ENCODE results near the gene GPR50.

GPR50 gene

GRCh38 chrX:151176231-151176750 is at the start of gene GPR50:
TSS of gene GPR50 (plus strand) at chrX:151176584. CDS start at chrX:151176722, 138 bp downstream.
- Histone ChIP-seq H3K9me3 (ENCODE audit: control insufficient read depth, low read depth, low read length) (peaks cover 9% of the 10 kb centered on the region), H3K27me3 (ENCODE audit: control insufficient read depth, insufficient read depth, low read length) (peaks cover 68% of the 10 kb centered on the region), H3K9ac (ENCODE audit: low read length) (no peak within 1 kb of the TSS), H3K4me1 (ENCODE audit: control insufficient read depth, low read depth, low read length) (peaks cover 4% of the 10 kb centered on the region), H3K4me3 (ENCODE audit: low read length) (peak within 1 kb of the TSS; percentile 52), H3K36me3 (ENCODE audit: control insufficient read depth, low read depth, low read length) (no peaks in the 10 kb centered on the region), H3K27ac (ENCODE audit: low read length) (no peak within 1 kb of the TSS)

DNA sequence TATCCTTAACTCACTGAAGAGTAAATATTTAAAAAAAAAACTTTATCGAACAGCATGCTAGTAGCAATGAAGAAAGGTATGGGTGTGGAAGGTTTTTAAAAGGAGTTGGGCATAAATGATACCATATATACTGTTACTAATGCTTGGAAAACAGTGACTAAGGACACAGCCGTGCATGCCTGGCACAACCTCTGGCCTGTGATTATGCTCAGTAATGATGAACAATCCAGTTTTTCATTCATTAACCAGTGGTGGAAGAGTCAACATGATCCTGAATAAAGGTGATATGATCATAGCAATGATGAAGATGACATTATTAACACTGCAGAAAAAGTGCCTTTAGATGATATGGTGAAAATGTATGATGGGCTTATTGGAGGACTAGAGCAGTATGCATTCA is 43.9 kb upstream of the GPR50 start:
- no peak overlapping the region for H3K9ac ChIP-seq (ENCODE audit: low read length)
- H3K27ac ChIP-seq (ENCODE audit: low read length) = no peak overlapping the region
- H3K4me3 ChIP-seq (ENCODE audit: low read length) = no peak overlapping the region
- no peaks in the 10 kb centered on the region for H3K4me1 ChIP-seq (ENCODE audit: control insufficient read depth, low read depth, low read length)
- H3K9me3 ChIP-seq (ENCODE audit: control insufficient read depth, low read depth, low read length) = peaks cover 32% of the 10 kb centered on the region
- no peaks in the 10 kb centered on the region for H3K27me3 ChIP-seq (ENCODE audit: control insufficient read depth, insufficient read depth, low read length)
- H3K36me3 ChIP-seq (ENCODE audit: control insufficient read depth, low read depth, low read length) = no peaks in the 10 kb centered on the region

DNA sequence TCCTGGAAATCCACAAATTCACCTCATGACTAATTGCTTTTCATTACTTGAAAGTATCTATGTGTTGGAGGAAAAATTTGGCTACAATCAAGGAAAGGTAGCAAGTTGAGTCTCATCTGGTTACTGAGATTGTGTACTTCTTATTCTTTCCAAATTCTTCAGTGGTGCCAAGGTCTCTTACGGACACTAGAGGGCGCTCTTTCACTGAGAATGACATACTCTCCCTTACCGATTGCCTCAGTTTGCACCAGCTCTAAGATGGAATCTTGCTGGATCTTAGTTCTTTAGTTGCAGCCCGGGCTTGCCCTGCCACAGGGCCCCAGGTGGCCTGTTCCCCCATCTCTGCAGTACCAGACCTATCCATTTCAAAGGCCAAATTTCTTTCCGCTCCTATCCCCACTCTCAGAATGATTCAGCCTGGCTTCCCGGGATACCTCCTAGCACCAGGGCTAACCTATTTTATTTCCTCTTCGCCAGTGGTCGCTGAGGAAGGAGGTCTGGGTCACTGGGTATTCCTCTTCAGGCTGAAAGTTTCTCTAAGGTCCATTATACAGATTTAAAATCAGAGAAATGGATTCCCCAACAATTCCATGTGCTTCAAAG is 24.6 kb upstream of the GPR50 start:
- Histone ChIP-seq H3K27me3 (ENCODE audit: control insufficient read depth, insufficient read depth, low read length) (peaks cover 25% of the 10 kb centered on the region), H3K9ac (ENCODE audit: low read length) (no peak overlapping the region), H3K4me3 (ENCODE audit: low read length) (no peak overlapping the region), H3K27ac (ENCODE audit: low read length) (no peak overlapping the region), H3K4me1 (ENCODE audit: control insufficient read depth, low read depth, low read length) (no peaks in the 10 kb centered on the region), H3K9me3 (ENCODE audit: control insufficient read depth, low read depth, low read length) (peaks cover 3% of the 10 kb centered on the region), H3K36me3 (ENCODE audit: control insufficient read depth, low read depth, low read length) (no peaks in the 10 kb centered on the region)

DNA sequence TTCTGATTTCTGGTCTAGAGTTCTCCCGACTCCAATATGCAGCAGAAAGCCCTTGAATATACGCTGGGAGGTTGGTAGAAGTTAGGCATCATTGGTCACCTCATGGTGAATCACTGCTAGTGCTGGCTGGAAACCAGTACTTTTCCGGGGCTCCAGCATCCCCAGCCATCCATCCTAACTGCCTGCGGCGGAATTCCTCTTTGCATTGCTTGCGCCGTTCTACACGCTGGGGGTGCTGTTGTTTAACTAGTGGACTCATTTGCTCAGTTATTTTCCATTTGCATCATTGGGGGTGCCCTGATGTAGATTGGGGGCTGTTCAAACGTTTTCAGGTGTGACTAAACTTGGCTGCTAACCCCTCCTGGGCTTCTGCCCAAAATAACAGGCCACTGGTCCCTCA is 23.3 kb upstream of the GPR50 start:
- H3K9ac ChIP-seq (ENCODE audit: low read length) = no peak overlapping the region
- no peak overlapping the region for H3K27ac ChIP-seq (ENCODE audit: low read length)
- H3K4me3 ChIP-seq (ENCODE audit: low read length) = no peak overlapping the region
- H3K36me3 ChIP-seq (ENCODE audit: control insufficient read depth, low read depth, low read length) = no peaks in the 10 kb centered on the region
- peaks cover 25% of the 10 kb centered on the region for H3K27me3 ChIP-seq (ENCODE audit: control insufficient read depth, insufficient read depth, low read length)
- peaks cover 3% of the 10 kb centered on the region for H3K9me3 ChIP-seq (ENCODE audit: control insufficient read depth, low read depth, low read length)
- no peaks in the 10 kb centered on the region for H3K4me1 ChIP-seq (ENCODE audit: control insufficient read depth, low read depth, low read length)

DNA sequence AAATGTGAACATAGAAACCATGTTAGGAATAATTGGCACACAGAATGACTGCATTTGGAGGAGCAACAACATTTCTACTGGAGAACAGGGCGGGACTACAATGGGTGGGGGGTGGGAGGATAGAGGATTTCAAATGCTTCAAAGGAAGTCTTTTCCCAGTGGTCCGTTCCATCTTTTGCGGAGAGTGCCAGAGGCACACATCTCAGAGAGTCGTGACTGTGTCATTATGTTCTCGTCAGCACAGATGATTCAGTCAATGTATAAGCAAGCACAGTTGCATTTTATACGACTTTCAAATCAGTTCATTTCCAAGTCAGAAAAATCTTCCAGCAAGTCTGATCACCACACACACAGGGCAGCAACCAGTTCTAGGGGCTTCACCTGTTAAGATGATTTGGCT is 22.7 kb upstream of the GPR50 start:
- Histone ChIP-seq H3K9me3 (ENCODE audit: control insufficient read depth, low read depth, low read length) (peaks cover 3% of the 10 kb centered on the region), H3K27ac (ENCODE audit: low read length) (no peak overlapping the region), H3K9ac (ENCODE audit: low read length) (no peak overlapping the region), H3K4me1 (ENCODE audit: control insufficient read depth, low read depth, low read length) (no peaks in the 10 kb centered on the region), H3K27me3 (ENCODE audit: control insufficient read depth, insufficient read depth, low read length) (peaks cover 25% of the 10 kb centered on the region), H3K4me3 (ENCODE audit: low read length) (no peak overlapping the region), H3K36me3 (ENCODE audit: control insufficient read depth, low read depth, low read length) (no peaks in the 10 kb centered on the region)

- Histone ChIP-seq H3K4me3 (ENCODE audit: low read length) (no peak overlapping the region), H3K4me1 (ENCODE audit: control insufficient read depth, low read depth, low read length) (no peaks in the 10 kb centered on the region), H3K9ac (ENCODE audit: low read length) (no peak overlapping the region), H3K27me3 (ENCODE audit: control insufficient read depth, insufficient read depth, low read length) (peaks cover 25% of the 10 kb centered on the region), H3K9me3 (ENCODE audit: control insufficient read depth, low read depth, low read length) (peaks cover 3% of the 10 kb centered on the region), H3K36me3 (ENCODE audit: control insufficient read depth, low read depth, low read length) (no peaks in the 10 kb centered on the region), H3K27ac (ENCODE audit: low read length) (no peak overlapping the region)
Measured at GRCh38 chrX:151155234-151155633, 21.1 kb upstream of the GPR50 start.

GRCh38 chrX:151161690-151162089 is 14.7 kb upstream of the GPR50 start:
- H3K4me3 ChIP-seq (ENCODE audit: low read length) = no peak overlapping the region
- no peaks in the 10 kb centered on the region for H3K27me3 ChIP-seq (ENCODE audit: control insufficient read depth, insufficient read depth, low read length)
- H3K9me3 ChIP-seq (ENCODE audit: control insufficient read depth, low read depth, low read length) = peaks cover 7% of the 10 kb centered on the region
- no peak overlapping the region for H3K27ac ChIP-seq (ENCODE audit: low read length)
- no peak overlapping the region for H3K9ac ChIP-seq (ENCODE audit: low read length)
- H3K36me3 ChIP-seq (ENCODE audit: control insufficient read depth, low read depth, low read length) = no peaks in the 10 kb centered on the region
- no peaks in the 10 kb centered on the region for H3K4me1 ChIP-seq (ENCODE audit: control insufficient read depth, low read depth, low read length)

- H3K4me1 ChIP-seq (ENCODE audit: control insufficient read depth, low read depth, low read length) = no peaks in the 10 kb centered on the region
- H3K36me3 ChIP-seq (ENCODE audit: control insufficient read depth, low read depth, low read length) = no peaks in the 10 kb centered on the region
- no peak overlapping the region for H3K9ac ChIP-seq (ENCODE audit: low read length)
- no peak overlapping the region for H3K27ac ChIP-seq (ENCODE audit: low read length)
- H3K27me3 ChIP-seq (ENCODE audit: control insufficient read depth, insufficient read depth, low read length) = no peaks in the 10 kb centered on the region
- H3K9me3 ChIP-seq (ENCODE audit: control insufficient read depth, low read depth, low read length) = peaks cover 12% of the 10 kb centered on the region
- no peak overlapping the region for H3K4me3 ChIP-seq (ENCODE audit: low read length)
Measured at GRCh38 chrX:151167791-151168345, 8.5 kb upstream of the GPR50 start.

DNA sequence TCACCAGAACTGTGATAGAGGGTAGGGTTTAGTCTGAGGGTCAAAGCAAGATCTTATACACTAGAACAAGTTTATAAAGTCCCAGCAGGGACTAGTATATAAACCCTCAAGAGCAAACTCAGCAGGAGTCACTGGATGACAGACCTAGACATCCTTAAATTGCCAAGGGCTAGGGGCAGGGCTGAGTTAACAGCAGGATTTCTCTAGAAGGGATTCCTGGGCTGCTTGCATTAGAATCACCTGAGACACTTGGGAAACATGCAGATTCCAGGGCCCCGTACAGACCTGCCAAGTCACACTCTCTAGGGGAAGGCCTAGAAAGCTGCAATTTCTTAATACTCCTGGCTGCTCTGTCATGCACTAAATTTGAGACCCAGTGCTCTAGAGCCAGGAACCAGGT is 6.6 kb upstream of the GPR50 start:
- no peaks in the 10 kb centered on the region for H3K4me1 ChIP-seq (ENCODE audit: control insufficient read depth, low read depth, low read length)
- no peaks in the 10 kb centered on the region for H3K36me3 ChIP-seq (ENCODE audit: control insufficient read depth, low read depth, low read length)
- H3K9ac ChIP-seq (ENCODE audit: low read length) = no peak overlapping the region
- no peak overlapping the region for H3K4me3 ChIP-seq (ENCODE audit: low read length)
- H3K27me3 ChIP-seq (ENCODE audit: control insufficient read depth, insufficient read depth, low read length) = peaks cover 19% of the 10 kb centered on the region
- no peak overlapping the region for H3K27ac ChIP-seq (ENCODE audit: low read length)
- peaks cover 7% of the 10 kb centered on the region for H3K9me3 ChIP-seq (ENCODE audit: control insufficient read depth, low read depth, low read length)

GRCh38 chrX:151174581-151175282 is 1.7 kb upstream of the GPR50 start:
- H3K27ac ChIP-seq (ENCODE audit: low read length) = no peak overlapping the region
- H3K36me3 ChIP-seq (ENCODE audit: control insufficient read depth, low read depth, low read length) = no peaks in the 10 kb centered on the region
- H3K4me1 ChIP-seq (ENCODE audit: control insufficient read depth, low read depth, low read length) = peaks cover 4% of the 10 kb centered on the region
- peaks cover 5% of the 10 kb centered on the region for H3K9me3 ChIP-seq (ENCODE audit: control insufficient read depth, low read depth, low read length)
- no peak overlapping the region for H3K9ac ChIP-seq (ENCODE audit: low read length)
- peak overlapping the region; percentile 48 for H3K4me3 ChIP-seq (ENCODE audit: low read length)
- peaks cover 57% of the 10 kb centered on the region for H3K27me3 ChIP-seq (ENCODE audit: control insufficient read depth, insufficient read depth, low read length)

- Histone ChIP-seq H3K36me3 (ENCODE audit: control insufficient read depth, low read depth, low read length) (no peaks in the 10 kb centered on the region), H3K4me3 (ENCODE audit: low read length) (peak overlapping the region; percentile 48), H3K9ac (ENCODE audit: low read length) (no peak overlapping the region), H3K27me3 (ENCODE audit: control insufficient read depth, insufficient read depth, low read length) (peaks cover 64% of the 10 kb centered on the region), H3K4me1 (ENCODE audit: control insufficient read depth, low read depth, low read length) (peaks cover 4% of the 10 kb centered on the region), H3K9me3 (ENCODE audit: control insufficient read depth, low read depth, low read length) (peaks cover 7% of the 10 kb centered on the region), H3K27ac (ENCODE audit: low read length) (no peak overlapping the region)
Measured at GRCh38 chrX:151175283-151176062, 911 bp upstream of the GPR50 start.
